HAP-1 (cell line): ENCODE measurements around the gene FTCDNL1.

Experiments
- DNase-seq, 2 experiments: peaks; one replicate each; pipeline ENCODE4 v3.0.0-alpha.2; 2016 to 2020; ENCODE audit warnings: low spot score in 2 of 2
- H3K27me3 ChIP-seq: fragments of 250-450 bp; sonication (Bioruptor Pico); 2 replicates; pipeline ENCODE4 v1.5.1; 2020; ENCODE audit warnings: low read depth, mild to moderate bottlenecking, moderate library complexity
- H3K36me3 ChIP-seq: fragments of 250-450 bp; sonication (Bioruptor Pico); replicated peaks from 2 replicates; pipeline ENCODE4 v1.5.1; 2020; ENCODE audit warnings: mild to moderate bottlenecking
- H3K4me1 ChIP-seq: fragments of 250-450 bp; sonication (Bioruptor Pico); 2 replicates; pipeline ENCODE4 v1.5.1; 2020; ENCODE audit warnings: mild to moderate bottlenecking
- H3K4me3 ChIP-seq: fragments of 250-450 bp; sonication (Bioruptor Pico); 2 replicates; pipeline ENCODE4 v1.5.1; 2020; ENCODE audit warnings: mild to moderate bottlenecking, moderate library complexity
- H3K9me3 ChIP-seq: fragments of 250-450 bp; sonication (Bioruptor Pico); 2 replicates; pipeline ENCODE4 v1.5.1; 2020; ENCODE audit warnings: mild to moderate bottlenecking, moderate library complexity
- in situ Hi-C: fragments of 300-500 bp; cut with MboI; formaldehyde crosslinking; loops from 3 replicates; pipeline ENCODE4 v1.14.3; 2020; ENCODE audit warnings: low sequenced_read_pairs, inconsistent platforms, mixed read lengths

FTCDNL1 gene

GRCh38 chr2:199850718-199851500, at the start of gene FTCDNL1:
Gene FTCDNL1, minus strand, starts transcription at chr2:199851192. Its CDS starts 2,230 bp downstream, at chr2:199848962.
- Histone ChIP-seq H3K4me3 (peak within 1 kb of the TSS; percentile 44), H3K27me3 (no peaks in the 10 kb centered on the region), H3K9me3 (no peaks in the 10 kb centered on the region), H3K36me3 (no peaks in the 10 kb centered on the region), H3K4me1 (peaks cover 30% of the 10 kb centered on the region)
- in situ Hi-C loops = no loop called here
- peak; percentile 59 to 81 for DNase-seq

- H3K36me3 ChIP-seq = no peaks in the 10 kb centered on the region
These were observed 45.6 kb upstream of the FTCDNL1 start for GRCh38 chr2:199896617-199897016.

GRCh38 chr2:199895406-199895805, 44.4 kb upstream of the FTCDNL1 start:
- H3K27me3 ChIP-seq = no peaks in the 10 kb centered on the region
- H3K4me3 ChIP-seq = no peak overlapping the region
- no peaks in the 10 kb centered on the region for H3K9me3 ChIP-seq
- H3K36me3 ChIP-seq = no peaks in the 10 kb centered on the region
- in situ Hi-C loops = no loop called here
- DNase-seq = no peak
- H3K4me1 ChIP-seq = no peaks in the 10 kb centered on the region

More at GRCh38 chr2:199896617-199897016, 45.6 kb upstream of the FTCDNL1 start:
- Histone ChIP-seq H3K27me3 (no peaks in the 10 kb centered on the region), H3K4me1 (no peaks in the 10 kb centered on the region), H3K9me3 (no peaks in the 10 kb centered on the region), H3K4me3 (no peak overlapping the region)
- in situ Hi-C loops = no loop called here
- no peak for DNase-seq

DNA sequence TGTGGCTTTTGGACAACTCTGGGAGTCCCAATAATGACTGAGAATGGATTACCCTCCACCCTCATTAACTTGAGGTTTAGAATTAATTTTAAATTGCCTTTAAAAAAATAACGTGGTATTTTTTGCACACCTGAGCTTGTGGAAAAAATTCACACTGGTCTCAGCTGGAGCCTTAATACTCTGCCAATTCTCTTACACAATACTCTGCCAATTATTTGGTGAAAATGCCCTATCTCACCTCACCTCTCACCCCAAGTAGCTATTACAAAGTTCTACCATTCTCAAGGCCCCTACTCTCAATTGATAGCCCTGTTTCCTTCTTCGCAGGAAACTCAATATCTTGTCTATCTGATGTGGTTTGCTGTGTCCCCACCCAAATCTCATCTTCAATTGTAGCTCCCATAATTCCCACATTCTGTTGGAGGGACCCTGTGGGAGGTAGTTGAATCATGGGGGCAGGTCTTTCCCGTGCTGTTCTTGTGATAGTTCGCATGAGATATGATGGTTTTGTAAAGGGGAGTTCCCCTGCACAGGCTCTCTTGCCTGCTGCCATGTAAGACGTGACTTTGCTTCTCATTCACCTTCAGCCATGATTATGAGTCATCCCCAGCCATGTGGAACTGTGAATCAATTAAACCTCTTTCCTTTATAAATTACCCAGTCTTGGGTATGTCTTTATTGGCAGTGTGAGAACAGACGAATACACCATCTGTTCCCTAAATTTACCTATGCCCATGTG, 32.7 kb upstream of the FTCDNL1 start:
- Histone ChIP-seq H3K27me3 (no peaks in the 10 kb centered on the region), H3K9me3 (no peaks in the 10 kb centered on the region), H3K36me3 (no peaks in the 10 kb centered on the region), H3K4me3 (no peak overlapping the region), H3K4me1 (no peaks in the 10 kb centered on the region)
- in situ Hi-C loops = no loop called here
- no peak for DNase-seq

DNA sequence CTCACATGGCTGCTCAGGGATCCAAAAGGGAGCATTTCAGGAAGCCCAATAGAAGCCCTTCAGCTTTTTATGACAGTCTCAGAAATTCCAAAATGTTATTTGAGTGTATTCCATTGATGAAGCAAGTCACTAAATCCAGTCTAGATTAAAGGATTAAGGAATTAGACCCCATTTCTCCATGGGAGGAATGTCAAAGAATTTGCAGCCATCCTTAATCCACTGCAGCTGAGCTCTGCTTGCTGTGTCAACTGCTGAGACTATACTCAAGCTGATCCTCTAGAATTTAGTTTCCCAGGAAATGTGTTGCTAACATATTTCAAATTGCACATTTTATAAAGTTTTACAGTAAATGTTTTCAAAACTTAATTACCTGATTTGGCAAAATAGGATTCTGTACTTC, 31.7 kb upstream of the FTCDNL1 start:
- Histone ChIP-seq H3K27me3 (no peaks in the 10 kb centered on the region), H3K36me3 (no peaks in the 10 kb centered on the region), H3K4me3 (no peak overlapping the region), H3K4me1 (no peaks in the 10 kb centered on the region), H3K9me3 (no peaks in the 10 kb centered on the region)
- in situ Hi-C loops = no loop called here
- peak in 1 of 2 experiments; percentile 34 for DNase-seq

DNA sequence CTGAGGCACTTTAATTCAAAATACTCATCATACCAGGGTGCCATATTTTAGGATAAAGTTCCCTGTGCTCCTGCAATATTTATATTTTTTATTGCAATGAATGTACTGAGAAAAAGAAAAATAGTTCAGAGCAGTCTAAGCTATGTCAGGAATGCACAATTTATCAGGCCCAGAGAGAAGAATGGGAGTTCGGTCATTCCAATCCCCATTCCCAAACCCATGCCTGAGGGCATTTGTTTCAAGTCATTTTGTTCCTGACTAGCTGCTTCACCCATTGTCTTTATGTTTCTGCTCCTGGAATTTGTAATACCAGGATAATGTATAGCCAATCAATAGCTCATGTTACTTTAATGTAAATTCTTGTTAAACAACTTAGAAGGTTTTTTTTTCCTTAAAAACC, 24.4 kb upstream of the FTCDNL1 start:
- H3K4me1 ChIP-seq = peaks cover 20% of the 10 kb centered on the region
- H3K36me3 ChIP-seq = no peaks in the 10 kb centered on the region
- H3K27me3 ChIP-seq = no peaks in the 10 kb centered on the region
- in situ Hi-C loops = no loop called here
- DNase-seq = peak; percentile 71 to 84
- no peak overlapping the region for H3K4me3 ChIP-seq
- peaks cover 6% of the 10 kb centered on the region; the same call in 1 of the 2 replicates for H3K9me3 ChIP-seq

GRCh38 chr2:199874209-199874608, 23.2 kb upstream of the FTCDNL1 start:
- DNase-seq = no peak
- in situ Hi-C loops = no loop called here
- H3K4me1 ChIP-seq = peaks cover 28% of the 10 kb centered on the region
- H3K4me3 ChIP-seq = no peak overlapping the region
- H3K36me3 ChIP-seq = no peaks in the 10 kb centered on the region
- peaks cover 6% of the 10 kb centered on the region; the same call in 1 of the 2 replicates for H3K9me3 ChIP-seq
- H3K27me3 ChIP-seq = no peaks in the 10 kb centered on the region

GRCh38 chr2:199870581-199870980, 19.6 kb upstream of the FTCDNL1 start:
- H3K4me3 ChIP-seq = no peak overlapping the region
- H3K4me1 ChIP-seq = peaks cover 36% of the 10 kb centered on the region
- no peak for DNase-seq
- H3K27me3 ChIP-seq = no peaks in the 10 kb centered on the region
- no peaks in the 10 kb centered on the region for H3K36me3 ChIP-seq
- peaks cover 6% of the 10 kb centered on the region; the same call in 1 of the 2 replicates for H3K9me3 ChIP-seq
- in situ Hi-C loops = no loop called here

DNA sequence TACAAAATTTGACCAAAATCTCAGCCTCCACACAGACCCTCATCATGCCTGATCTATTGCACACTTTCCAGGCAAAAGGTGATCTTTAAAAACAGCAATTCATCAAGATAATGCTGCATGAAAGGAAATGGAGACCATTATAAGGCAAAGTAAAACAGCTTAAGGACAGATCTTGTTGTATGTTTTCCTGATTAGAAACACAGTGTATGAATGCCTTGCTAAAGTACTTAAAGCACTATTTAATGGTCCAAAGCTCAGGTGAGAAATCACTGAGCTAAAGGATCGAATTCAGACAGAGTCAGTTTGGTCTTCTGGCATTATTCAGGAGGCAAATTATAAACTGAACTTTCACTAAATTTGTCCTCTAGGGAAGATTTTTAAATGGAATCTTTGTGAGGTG, 18.7 kb upstream of the FTCDNL1 start:
- in situ Hi-C loops = no loop called here
- Histone ChIP-seq H3K4me1 (peaks cover 28% of the 10 kb centered on the region), H3K36me3 (no peaks in the 10 kb centered on the region), H3K9me3 (peaks cover 6% of the 10 kb centered on the region; the same call in 1 of the 2 replicates), H3K27me3 (no peaks in the 10 kb centered on the region), H3K4me3 (no peak overlapping the region)
- DNase-seq = peak in 1 of 2 experiments; percentile 48

GRCh38 chr2:199869227-199869541, 18.2 kb upstream of the FTCDNL1 start:
- peak in 1 of 2 experiments; percentile 88 for DNase-seq
- H3K4me3 ChIP-seq = no peak overlapping the region
- no peaks in the 10 kb centered on the region for H3K27me3 ChIP-seq

DNA sequence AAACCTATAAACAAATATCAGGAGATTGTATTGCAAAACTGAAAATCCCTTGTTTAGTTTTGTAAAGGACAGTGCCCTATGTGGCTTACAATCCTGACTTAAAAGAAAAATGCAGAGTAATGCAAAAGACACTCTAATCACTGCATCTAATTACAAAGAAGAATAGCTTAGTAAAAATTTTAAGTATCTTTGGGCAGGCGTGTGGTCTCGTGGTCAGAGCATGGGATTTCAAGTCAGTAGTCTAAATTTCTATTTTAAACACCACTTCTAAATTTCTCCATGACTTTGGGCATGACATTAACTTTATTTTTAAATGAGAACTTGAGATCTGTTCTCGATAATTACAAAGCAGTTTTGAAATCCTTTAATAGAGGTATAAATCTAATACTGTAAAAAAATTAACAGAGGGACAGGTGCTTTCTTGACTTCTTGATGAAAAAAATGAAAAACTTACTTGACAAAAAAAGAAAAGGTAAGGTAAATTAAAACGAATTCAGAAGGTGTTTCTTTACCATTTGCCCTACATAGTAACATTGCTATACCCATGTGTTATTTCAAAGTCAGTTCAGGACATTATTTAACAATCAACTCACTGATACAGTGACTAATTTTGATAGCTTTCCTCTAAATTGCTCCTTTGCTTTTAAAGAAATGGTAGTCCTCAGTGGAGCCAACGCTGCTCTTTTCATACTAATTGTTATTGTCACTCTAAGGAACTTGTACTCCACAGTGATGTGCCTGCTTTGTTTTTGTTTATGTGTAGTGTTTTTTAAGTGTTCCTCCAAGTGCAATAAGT, 17.6 kb upstream of the FTCDNL1 start:
- H3K4me1 ChIP-seq = peaks cover 28% of the 10 kb centered on the region
- no peaks in the 10 kb centered on the region for H3K36me3 ChIP-seq
- H3K9me3 ChIP-seq = 0 out of 2 replicates have a peak, but pooled peaks cover 3% of the 10 kb centered on the region
- H3K4me3 ChIP-seq = no peak overlapping the region
- DNase-seq = peak in 1 of 2 experiments; percentile 59
- H3K27me3 ChIP-seq = no peaks in the 10 kb centered on the region
- in situ Hi-C loops = no loop called here

More at GRCh38 chr2:199869227-199869541, 18.2 kb upstream of the FTCDNL1 start:
- Histone ChIP-seq H3K9me3 (peaks cover 4% of the 10 kb centered on the region; the same call in 1 of the 2 replicates), H3K36me3 (no peaks in the 10 kb centered on the region), H3K4me1 (peaks cover 28% of the 10 kb centered on the region)
- in situ Hi-C loops = no loop called here

- H3K27me3 ChIP-seq = no peaks in the 10 kb centered on the region
- in situ Hi-C loops = no loop called here
- peaks cover 28% of the 10 kb centered on the region for H3K4me1 ChIP-seq
These were observed 14.9 kb upstream of the FTCDNL1 start for GRCh38 chr2:199865905-199866304.

DNA sequence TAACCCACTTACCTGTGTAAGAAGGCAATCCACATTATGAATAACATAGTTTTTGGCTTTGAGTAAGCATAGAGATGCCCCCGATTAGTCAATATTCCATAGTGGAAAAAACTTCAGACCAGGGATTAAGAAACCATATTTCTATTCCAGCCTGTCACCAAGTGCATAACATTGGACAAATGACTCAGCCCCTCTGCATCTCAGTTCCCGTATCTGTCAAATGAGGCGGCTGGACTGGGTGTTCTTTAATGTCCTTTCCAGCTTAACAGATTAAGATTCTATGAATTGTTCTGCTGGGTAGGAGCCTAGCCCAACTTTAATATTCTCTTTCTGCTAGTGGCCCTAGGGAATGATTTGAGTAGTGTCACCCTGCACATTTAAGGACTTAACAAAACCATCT, 11.8 kb upstream of the FTCDNL1 start:
- no peaks in the 10 kb centered on the region for H3K27me3 ChIP-seq
- no peaks in the 10 kb centered on the region for H3K36me3 ChIP-seq
- no peak for DNase-seq
- no peaks in the 10 kb centered on the region for H3K9me3 ChIP-seq
- H3K4me1 ChIP-seq = peaks cover 3% of the 10 kb centered on the region
- in situ Hi-C loops = no loop called here
- H3K4me3 ChIP-seq = no peak overlapping the region

More at GRCh38 chr2:199865905-199866304, 14.9 kb upstream of the FTCDNL1 start:
- H3K4me3 ChIP-seq = no peak overlapping the region
- H3K9me3 ChIP-seq = no peaks in the 10 kb centered on the region
- H3K36me3 ChIP-seq = no peaks in the 10 kb centered on the region
- no peak for DNase-seq
